ENCODE data around the gene IGFLR1.

IGFLR1 gene

GRCh38 chr19:35755550-35756376 is 13.5 kb upstream of the IGFLR1 start:
- no peak for DNase-seq

GRCh38 chr19:35755131-35755549 is 12.9 kb upstream of the IGFLR1 start:
- DNase-seq = peak; percentile 32 to 67

DNA sequence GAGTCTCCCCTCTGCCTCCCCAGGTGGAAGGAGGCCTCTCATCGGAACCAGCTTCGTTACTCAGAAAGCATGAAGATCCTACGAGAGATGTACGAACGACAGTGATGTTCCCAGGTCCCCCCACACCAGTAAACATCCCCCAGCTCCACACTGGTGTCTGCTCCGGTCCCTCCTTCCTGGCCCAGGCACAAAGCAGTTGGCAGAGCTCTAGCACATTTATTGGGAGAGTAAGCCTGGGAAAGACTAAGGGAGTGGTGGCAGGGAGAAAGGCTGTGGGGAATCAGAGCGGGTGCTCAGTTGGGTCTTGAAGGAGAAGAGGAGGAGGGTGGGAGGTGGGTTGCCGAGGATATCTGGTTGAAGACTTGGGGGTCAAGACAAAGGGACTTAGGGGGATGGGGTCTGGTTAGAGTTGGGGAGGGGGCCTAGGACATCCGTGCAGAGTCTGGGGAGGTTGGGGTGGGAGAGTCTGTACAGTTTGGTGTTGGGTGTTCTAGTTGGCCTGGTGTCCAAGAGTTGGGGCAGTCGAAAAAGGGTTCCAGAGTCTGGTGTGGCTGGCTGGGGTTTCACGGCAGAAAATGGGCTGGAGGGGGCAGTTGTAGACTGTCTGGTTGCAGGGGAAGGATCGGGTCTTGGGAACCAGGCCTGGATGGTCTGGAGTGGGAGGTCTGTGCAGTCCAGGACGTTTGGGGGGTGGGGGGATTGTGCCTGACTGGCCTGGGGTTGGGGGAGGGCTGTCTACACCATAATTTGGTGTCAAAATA is 12.3 kb upstream of the IGFLR1 start:
- DNase-seq = no peak

DNA sequence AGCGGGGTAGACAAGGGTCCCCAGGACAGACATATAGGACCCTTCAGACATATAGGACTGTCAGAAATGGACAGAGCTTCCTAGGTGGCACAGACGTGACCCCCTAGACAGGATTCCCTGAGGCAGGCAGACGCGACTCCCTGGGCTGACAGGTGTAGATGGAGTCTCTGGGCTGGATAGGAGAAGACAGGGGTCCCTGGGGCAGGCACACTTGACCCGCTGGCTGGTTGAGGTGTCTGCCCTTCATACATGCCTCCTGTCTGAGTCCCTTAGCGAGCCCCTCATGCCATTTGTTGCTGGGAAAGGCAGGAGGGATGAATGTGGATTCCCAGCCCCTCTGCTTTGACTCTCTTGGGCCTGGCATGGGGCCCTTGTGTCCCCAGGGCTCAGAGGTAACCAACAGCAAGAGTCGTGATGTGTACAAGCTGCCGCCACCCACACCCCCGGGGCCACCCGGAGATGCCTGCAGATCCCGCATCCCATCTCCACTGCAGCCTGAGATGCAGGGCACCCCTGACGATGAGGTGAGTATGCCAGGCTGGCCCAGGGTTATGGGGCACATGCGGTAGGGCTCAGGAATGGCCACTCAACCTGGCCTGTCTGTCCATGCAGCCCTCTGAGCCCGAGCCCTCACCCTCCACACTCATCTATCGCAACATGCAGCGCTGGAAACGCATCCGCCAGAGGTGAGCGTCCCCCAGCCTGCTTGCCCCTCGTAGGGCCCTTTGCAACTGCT is 11.6 kb upstream of the IGFLR1 start:
- no peak for DNase-seq

DNA sequence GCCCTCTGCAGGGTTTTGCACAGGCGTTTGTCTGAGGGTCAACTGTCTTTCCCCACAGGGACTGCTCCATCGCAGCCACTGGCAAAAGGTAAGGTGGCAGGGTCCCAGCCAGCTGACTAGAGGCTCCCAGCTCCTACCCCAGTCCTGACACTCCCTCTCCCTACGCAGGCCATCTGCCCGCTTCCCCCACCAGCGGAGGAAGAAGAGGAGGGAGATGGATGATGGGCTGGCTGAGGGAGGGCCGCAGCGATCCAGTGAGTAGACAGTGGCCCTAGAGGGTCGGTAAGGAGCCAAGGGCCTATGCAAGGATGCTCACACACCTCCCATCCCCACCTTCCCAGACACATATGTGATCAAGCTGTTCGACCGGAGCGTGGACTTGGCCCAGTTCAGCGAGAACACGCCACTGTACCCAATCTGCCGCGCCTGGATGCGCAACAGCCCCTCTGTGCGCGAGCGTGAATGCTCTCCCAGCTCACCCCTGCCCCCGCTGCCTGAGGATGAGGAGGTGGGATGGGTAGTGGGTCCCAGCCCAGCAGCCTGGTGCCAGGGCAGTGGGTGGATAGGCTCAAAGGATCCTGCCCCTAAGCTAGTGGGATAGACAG is 10.6 kb upstream of the IGFLR1 start:
- DNase-seq = no peak

DNA sequence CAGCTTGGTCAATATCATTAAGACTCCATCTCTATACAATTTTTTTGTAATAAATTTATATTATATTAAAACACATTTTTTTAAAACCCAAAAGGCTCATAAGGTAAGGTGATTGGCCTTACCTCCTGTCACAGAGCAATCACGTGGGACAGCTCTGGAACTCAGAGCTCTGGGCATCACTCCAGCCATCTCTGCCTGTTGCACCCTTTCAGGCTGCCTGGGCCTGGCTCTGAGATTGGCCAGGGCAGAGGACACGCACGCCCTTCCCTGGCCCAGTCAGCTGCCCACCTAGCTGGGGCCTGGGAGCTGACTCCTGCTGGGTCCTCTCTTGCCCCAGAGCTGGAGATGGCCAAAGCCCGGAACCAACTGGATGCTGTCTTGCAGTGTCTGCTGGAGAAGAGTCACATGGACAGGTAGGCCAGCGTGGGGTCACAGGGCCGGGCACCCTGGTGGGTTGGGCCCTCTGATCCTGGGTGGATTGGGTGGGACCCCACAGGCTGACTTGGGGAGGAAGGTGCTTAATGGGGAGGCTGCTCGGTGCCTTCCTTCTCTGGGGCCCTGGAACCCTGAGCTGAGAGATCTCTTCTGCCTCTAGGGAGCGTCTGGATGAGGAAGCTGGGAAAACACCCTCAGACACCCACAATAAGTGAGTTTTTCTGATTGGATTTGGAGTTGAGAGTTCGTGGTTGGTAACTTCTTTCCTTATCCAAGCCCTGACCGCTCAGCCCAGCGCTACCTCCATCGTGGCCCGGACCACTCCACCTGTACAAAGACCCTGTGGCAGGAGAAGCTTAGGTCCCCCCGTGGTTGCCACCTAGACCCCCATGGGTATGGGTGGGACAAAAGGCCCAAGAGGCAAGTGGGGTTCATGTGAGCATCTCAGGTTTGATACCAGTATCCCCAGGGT is 9.8 kb upstream of the IGFLR1 start:
- DNase-seq = no peak

GRCh38 chr19:35750167-35750566 is 7.9 kb upstream of the IGFLR1 start:
- no peak for DNase-seq

DNA sequence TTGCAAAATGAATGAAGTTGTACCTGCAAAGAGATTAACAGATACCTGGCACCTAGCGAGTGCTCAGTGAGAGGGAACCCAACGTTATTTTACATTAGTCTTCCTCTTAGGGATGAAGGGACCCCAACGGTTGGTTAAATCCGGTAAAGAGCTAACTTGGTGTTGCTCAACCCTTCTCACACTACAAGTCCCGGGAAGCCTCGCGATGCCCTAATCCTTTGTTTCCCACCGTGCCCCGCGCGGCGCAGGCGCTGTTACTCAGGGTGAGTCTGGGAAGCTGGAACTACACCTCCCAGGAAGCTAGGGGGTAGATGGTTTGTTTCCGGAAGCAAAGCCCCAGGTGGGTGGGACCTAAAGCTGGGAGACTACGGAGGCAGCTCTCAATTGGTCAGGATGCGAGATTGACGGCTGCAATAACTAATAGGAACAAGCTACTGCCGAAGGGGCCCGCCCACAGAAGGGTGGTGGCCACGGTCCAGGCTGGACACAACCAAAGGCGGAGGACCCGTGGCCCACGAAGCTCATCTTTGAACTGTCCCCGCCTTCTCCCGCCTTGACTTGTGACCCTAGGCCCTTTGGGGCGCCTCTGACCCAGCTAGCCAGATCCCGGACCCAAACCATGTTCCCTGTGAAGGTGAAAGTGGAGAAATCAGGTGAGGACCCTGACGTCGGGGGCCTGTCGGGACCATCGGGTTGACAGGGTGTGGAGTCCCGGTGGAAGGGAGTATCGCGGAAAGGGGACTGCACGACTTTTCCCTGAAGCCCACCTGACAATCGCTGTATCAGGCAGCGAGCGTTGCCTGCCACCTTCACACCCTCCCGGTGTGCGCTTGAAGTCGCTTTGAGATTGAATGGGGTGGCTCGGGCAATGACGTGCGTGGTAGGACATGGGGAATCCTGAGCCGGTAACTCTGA is 6.1 kb upstream of the IGFLR1 start, which contains the start of gene LIN37:
Gene LIN37, plus strand, starts transcription at position 471 of the 915 bp plus-strand sequence. Its CDS starts 149 bp downstream, at position 620.
- DNase-seq = peak; percentile 100

- no peak for DNase-seq
Observed at GRCh38 chr19:35746531-35746930, 4.3 kb upstream of the IGFLR1 start.

DNA sequence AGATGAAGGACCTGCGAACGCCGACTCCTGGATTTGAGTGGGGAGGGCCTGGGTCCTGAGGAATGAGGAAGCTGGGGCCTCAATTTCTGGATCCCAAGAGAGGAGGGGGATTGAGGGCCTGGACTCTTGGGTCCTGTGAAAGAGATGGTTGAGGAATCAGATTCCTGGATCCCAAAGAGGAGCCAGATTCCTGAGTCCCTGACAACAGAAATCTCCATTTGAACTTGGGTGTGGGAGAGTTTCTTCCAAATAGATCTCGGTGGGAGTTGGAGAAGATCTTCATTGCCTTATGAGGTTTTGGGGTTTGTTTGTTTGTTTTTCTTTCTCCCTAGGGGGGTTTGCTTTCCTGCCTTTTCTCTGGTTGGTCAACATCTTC is 3.8 kb upstream of the IGFLR1 start:
- no peak for DNase-seq

GRCh38 chr19:35745328-35746086 is 3.3 kb upstream of the IGFLR1 start, which contains the start of the genes PSENEN and U2AF1L4:
TSS of gene PSENEN (plus strand) at chr19:35745651. CDS start at chr19:35745931, 280 bp downstream.
TSS of gene U2AF1L4 (minus strand) at chr19:35745418. CDS start at chr19:35745391, 27 bp downstream.
- DNase-seq = peak; percentile 99 to 100

DNA sequence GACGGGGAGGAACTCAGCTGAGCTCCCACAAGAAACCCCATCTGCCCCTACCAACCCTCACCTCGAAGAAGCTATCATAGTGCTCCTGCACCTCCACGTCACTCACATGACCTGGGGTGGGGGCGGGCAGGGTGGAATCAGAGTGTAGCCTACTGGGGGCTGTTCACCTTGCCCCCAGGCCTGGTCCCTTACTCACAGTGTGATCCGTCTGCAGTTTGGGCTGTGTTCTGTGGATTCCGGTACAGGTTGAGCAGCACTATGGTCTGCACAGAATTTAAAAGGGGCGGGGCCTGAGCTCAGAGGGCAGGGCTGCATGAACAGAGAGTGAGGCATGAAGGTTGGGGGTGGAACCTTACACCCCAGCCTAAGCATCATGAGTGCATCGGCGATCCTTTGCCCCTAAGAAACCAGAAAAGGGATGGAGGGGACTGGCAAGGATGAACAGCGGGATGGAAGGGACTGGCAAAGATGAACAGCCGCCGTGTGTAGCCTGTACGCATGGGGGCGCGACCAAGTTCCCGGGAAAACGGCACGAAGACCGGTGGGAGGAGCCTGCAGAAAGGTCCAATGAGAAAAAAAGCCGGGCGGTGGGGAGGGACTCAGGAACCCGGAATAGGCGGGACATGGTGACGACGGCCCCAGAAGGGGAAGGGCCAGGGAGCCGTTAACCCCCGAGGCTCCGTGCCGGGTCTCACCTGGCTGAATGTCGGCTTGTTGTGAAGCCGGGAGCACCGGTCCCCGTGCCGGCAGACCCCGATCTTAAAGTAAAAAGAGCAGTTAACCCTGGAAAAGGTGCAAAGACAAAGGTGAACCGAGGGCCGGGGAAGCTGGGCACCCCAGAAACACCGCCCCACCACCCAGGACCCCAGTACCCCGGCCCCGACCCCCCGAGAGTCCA is 2.4 kb upstream of the IGFLR1 start:
- DNase-seq = peak; percentile 97 to 98

GRCh38 chr19:35743640-35744429 is 1.6 kb upstream of the IGFLR1 start:
- DNase-seq = no peak

DNA sequence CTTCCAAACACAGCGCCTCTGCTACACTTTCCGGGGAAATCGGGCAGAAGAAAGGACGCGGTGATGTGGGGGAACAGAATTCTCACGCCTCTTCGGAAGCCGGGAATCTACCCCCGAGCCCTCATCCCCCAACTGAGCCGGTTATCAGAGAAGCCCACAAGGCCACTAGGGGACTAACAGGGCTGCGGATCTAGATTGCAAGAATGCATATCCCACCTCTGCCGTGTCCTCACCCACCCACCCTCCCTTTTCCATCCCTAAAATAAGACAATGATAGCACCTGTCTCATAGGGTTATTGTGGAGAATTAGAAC is 1.1 kb downstream of the IGFLR1 start:
- DNase-seq = no peak

DNA sequence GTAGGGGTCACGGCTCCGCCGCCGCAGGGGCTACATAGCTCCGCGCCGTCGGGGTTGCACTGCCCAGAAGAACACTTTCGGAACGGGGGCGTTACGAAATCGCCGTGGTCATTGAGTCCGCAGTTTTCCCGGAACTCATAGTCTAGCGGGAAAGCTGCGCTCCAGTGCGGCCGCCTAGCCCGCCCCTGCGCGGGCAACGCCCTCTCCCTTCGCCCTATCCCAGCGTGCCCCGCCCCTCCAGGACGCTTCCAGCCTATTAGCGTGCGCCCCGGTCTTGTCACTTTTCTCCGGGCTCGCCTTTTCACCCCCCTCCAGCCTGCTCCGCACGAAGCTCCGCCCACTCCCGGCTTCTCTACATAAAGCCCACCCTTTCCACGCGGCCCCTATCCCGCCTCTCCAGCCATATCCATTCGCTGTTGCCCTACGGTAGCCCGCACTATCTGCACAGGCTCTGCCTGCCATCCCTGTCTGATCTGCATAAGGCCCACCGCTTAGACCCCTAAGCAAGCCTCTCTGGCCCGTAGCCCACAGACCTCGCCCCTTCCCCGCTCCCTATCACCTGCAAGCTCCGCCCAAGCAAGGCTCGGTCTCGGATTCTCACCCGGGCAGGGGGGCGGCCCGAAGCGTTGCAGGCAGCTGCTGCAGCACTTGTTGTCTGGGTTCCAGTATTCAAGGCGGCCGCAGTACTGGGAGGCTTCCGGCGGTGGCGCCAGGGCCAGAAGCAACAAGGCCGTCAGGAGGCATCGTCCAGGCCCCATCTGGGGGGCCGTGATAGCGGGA is 1.6 kb downstream of the IGFLR1 start:
- peak; percentile 99 for DNase-seq

DNA sequence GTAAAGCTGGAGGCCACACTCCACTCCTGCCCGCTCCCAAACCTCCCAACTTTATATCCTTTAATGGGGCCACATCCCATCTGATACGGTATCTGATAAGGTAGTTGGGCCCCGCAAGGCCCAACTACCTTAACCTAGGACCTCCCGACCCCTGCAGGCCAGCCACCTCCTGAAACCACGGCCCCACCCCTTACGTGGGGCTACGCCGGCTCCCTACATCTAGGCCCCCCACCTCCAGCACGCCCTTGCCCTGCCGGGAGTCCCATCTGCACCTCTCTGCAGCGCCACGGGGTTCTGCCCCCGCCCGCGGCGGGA is 2.2 kb downstream of the IGFLR1 start:
- DNase-seq = no peak
